Measurements from ENCODE around the gene STARD7. TPM values are rescaled to one million over a fixed set of nuclear protein-coding genes. Genes with fewer than 3 reads are reported as not detected.
A peak's percentile ranks its signal among the peaks of the same experiment; 100 is the strongest.

The STARD7 gene
- total and polyA plus RNA-seq, 10 of the 15 experiments (the other 5 are each of a cell fraction or from before 2014, with no cell fraction given) = 85.4 to 237 (median 153) TPM

DNA sequence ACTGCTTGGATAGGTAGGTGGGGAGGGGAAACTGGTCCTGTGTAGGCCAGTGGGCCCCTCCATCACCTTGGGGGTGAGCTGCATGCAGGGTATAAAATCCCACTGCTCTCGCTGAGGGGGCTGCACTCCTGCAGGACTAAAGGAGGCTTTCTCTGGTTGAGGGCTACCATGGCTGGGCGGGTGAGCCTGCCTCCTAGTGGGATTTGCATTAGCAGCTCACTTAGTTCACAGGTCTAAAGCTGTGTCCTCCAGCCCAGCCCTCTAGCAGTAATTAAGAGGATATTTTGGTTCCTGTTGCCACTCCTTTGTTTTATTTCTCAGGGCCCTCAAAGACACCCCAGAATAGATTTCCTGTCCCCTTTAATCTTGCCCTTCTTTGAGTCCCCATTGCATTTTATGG lies 32.6 kb upstream of the STARD7 start (continued):
- TF ChIP-seq, protein P1, sequence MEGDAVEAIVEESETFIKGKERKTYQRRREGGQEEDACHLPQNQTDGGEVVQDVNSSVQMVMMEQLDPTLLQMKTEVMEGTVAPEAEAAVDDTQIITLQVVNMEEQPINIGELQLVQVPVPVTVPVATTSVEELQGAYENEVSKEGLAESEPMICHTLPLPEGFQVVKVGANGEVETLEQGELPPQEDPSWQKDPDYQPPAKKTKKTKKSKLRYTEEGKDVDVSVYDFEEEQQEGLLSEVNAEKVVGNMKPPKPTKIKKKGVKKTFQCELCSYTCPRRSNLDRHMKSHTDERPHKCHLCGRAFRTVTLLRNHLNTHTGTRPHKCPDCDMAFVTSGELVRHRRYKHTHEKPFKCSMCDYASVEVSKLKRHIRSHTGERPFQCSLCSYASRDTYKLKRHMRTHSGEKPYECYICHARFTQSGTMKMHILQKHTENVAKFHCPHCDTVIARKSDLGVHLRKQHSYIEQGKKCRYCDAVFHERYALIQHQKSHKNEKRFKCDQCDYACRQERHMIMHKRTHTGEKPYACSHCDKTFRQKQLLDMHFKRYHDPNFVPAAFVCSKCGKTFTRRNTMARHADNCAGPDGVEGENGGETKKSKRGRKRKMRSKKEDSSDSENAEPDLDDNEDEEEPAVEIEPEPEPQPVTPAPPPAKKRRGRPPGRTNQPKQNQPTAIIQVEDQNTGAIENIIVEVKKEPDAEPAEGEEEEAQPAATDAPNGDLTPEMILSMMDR (IDR thresholded peaks at IDR 0.05 in 2 of 3, conservative IDR thresholded peaks at IDR 0.05 in 1 of 3; ENCODE audit: control insufficient read depth in 2 of 3, extremely low read depth in 1 of 3, insufficient read depth in 1 of 3, low read depth in 3 of 3, low read length in 3 of 3) = peak; percentile 3 to 6 (median 5); a peak in 1 of 6 replicates
- TF ChIP-seq KAT2A (conservative IDR thresholded peaks at IDR 0.05; ENCODE audit: control insufficient read depth, low read depth, low read length) = no peak

DNA sequence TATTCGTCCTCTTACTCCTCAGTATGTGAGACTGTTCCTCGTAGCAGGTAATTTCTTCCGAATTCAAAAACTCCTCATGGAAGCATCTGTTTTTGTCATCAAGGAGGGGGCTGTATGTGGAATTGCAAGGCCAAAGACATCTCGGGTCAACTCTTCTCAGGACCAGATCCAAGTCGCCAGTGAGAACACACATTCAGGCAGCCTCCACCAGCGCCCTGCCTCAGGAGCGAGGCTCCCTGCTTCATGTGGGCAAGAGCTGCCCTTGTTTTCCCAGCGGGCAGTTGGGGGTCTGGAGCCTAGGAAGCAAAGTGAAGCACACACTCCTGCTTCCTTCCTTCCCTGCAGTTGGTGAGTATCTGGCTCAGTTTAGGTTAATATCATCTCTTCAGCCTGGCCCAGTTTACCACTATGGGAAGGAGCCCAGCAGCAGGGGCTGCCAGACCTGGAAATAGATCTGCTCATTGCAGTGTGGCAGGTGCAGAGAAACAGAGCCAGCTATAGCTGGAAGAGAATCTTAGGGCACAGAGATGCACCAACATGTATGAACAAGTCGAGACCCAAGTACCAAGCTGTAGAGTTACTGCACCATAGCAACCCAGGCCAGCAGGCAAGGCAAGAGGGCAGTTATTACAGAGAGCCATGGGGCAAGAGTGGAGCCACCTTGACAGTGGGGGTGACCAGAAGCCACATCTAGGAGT lies 31.9 kb upstream of the STARD7 start:
- Histone ChIP-seq H3K79me2 (ENCODE audit: control insufficient read depth, insufficient read depth, low read length) (no peaks in the 10 kb centered on the region), H3K9me3 (replicated peaks; ENCODE audit: control insufficient read depth, insufficient read depth, low read length) (no peaks in the 10 kb centered on the region), H2AFZ (ENCODE audit: control insufficient read depth, low read depth, low read length) (no peak overlapping the region), H3K27me3 (replicated peaks in 1 of 2; ENCODE audit: control insufficient read depth in 2 of 2, insufficient read depth in 2 of 2, low read length in 1 of 2) (no peaks in the 10 kb centered on the region), H3K4me2 (ENCODE audit: control insufficient read depth, insufficient read depth) (no peak overlapping the region), H3K27ac (ENCODE audit: control insufficient read depth, insufficient read depth) (0 out of 2 replicates have a peak overlapping the region, but pooled peaks have one; percentile 28), H4K20me1 (ENCODE audit: control insufficient read depth, insufficient read depth) (no peaks in the 10 kb centered on the region), H3K4me1 (ENCODE audit: control insufficient read depth, insufficient read depth, low read length) (peaks cover 26% of the 10 kb centered on the region), H3K4me3 (no peak overlapping the region), H3K36me3 (ENCODE audit: control insufficient read depth in 2 of 2, insufficient read depth in 2 of 2, low read length in 1 of 2) (no peaks in the 10 kb centered on the region), H3K9ac (ENCODE audit: control insufficient read depth, insufficient read depth, low read length) (no peak overlapping the region)
- FAIRE-seq = no peak
- RAD21 ChIA-PET (ENCODE audit: unreplicated experiment) = interaction anchor here (0.9 to 3.5 kb wide), 4 partner anchors 16 to 65 kb away, joined by 3 to 13 read pairs (median 4); partner anchors contain the start of gene STARD7
- DNase-seq (ENCODE audit: low read depth, low spot score) = no peak
- SMC1A ChIA-PET (ENCODE audit: uncharacterized antibody, unreplicated experiment) = interaction anchor here (0.7 to 4.4 kb wide), 9 partner anchors 7 to 101 kb away, joined by 3 to 26 read pairs (median 5); partner anchors contain the start of gene STARD7
- CTCF ChIA-PET = interaction anchor here (0.6 to 3.1 kb wide), 8 partner anchors 8 to 66 kb away, joined by 3 to 18 read pairs (median 6); no protein-coding TSS in a partner anchor
- in situ Hi-C loops (cut with MboI) = no loop called here
- no peak for ATAC-seq
- intact Hi-C loops (cut with micrococcal nuclease; ENCODE audit: unreplicated experiment) = no loop called here
- TF ChIP-seq MXI1 (IDR thresholded peaks at IDR 0.05; ENCODE audit: low read depth, low read length) (no peak), GATAD2B (conservative IDR thresholded peaks at IDR 0.05; ENCODE audit: low read depth) (no peak), RFX5 (IDR thresholded peaks at IDR 0.05; ENCODE audit: low read depth, low read length) (no peak)
- WGBS (ENCODE audit: insufficient coverage, insufficient replicate concordance, low lambda C conversion rate, missing lambda C conversion rate) = 88% methylated on average over 9 of the region's 9 CpGs
- BruUV-seq (replicated peaks) = no TSS peak
- POLR2A ChIA-PET = interaction anchor here (0.6 to 2.7 kb wide), 5 partner anchors 12 to 33 kb away, joined by 3 to 14 read pairs (median 5); partner anchors contain the start of gene STARD7

Data from GM12878 (cell line).